ENCODE data around the gene MOB2.

GRCh38 chr11:1487091-1487850 lies 692 bp upstream of the MOB2 start:
- TF ChIP-seq FOXA1 (IDR thresholded peaks at IDR 0.05) (no peak), NR2F2 (IDR thresholded peaks at IDR 0.05) (no peak), CTCF (IDR thresholded peaks at IDR 0.05; ENCODE audit: low read depth, low read length, missing input control) (no peak), RAD21 (IDR thresholded peaks at IDR 0.05) (no peak), MAX (IDR thresholded peaks at IDR 0.05) (no peak), ATF3 (IDR thresholded peaks at IDR 0.05) (no peak)

All from liver (tissue), 3 donors.